Renal cortex interstitium (tissue), 11 donors: ENCODE measurements around the gene SLC25A1. TPM values are rescaled to one million over a fixed set of nuclear protein-coding genes. Genes with fewer than 3 reads are reported as not detected.

Experiments used
- DNase-seq, 11 donors: peaks; one replicate each; pipeline ENCODE4 v3.0.0-alpha.2; 2013; ENCODE audit warnings: low read depth in 9 of 11, low spot score in 4 of 11; ENCODE audit errors: extremely low read depth in 1 of 11
- polyA plus RNA-seq, 3 donors: library from polyadenylated mRNA; unstranded; fragments of 120-200 nt; gene quantifications; one replicate each; pipeline ENCODE4 v1.2.1, GENCODE V29; 2013; ENCODE audit not compliant: insufficient read length in 3 of 3

SLC25A1 gene
- polyA plus RNA-seq, 3 donors: 61.9 to 97.7 (median 91.3) TPM

DNA sequence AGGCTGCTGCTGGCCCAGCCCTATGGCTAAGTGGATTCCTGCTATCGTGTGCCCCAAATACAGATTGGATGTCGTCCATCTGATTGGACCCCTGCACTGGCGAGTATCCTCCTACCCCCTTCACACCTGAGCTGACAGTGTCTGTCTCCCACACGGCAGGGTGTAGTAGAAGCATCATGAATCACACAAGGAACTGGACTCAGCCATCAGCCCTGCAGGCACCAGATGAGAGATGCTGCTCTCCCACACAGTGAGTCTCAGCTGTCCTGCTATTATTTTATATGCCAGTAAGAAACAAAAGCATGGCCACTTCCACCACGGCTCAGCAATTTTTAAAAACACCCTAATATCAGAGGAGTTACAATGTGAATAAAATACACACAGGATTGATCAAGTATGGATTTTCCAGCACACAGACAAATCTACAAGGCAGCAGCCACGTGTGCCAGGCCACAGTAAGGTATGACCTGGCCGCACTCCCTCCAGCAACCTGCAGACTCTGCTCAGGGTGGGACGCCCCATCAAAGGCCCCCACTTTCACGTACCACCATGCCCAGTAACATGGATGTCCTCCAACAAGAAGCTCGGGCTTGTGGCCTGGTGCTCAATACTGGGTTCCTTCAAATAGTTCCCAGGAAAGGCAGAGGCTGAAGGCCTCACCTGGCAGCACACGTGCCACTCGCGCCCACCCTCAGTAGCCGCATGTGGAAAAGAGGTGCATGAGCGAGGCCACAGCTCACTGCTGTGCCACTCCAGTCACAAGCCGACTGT, 16.4 kb upstream of the SLC25A1 start:
- DNase-seq: no peak

DNA sequence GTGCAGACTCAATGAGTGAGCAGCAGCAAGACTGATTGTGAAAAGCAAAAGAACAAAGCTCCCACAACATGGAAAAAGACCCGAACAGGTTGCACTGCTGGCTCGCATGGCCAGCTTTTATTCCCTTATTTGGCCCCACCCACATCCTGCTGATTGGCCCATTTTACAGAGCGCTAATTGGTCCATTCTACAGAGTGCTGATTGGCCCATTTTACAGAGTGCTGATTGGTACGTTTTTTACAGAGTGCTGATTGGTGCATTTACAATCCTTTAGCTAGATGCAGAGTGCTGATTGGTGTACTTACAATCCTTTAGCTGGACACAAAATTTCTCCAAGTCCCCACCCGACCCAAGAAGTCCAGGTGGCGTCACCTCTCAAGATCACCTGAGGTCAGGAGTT, 15.3 kb upstream of the SLC25A1 start:
- DNase-seq: no peak

DNA sequence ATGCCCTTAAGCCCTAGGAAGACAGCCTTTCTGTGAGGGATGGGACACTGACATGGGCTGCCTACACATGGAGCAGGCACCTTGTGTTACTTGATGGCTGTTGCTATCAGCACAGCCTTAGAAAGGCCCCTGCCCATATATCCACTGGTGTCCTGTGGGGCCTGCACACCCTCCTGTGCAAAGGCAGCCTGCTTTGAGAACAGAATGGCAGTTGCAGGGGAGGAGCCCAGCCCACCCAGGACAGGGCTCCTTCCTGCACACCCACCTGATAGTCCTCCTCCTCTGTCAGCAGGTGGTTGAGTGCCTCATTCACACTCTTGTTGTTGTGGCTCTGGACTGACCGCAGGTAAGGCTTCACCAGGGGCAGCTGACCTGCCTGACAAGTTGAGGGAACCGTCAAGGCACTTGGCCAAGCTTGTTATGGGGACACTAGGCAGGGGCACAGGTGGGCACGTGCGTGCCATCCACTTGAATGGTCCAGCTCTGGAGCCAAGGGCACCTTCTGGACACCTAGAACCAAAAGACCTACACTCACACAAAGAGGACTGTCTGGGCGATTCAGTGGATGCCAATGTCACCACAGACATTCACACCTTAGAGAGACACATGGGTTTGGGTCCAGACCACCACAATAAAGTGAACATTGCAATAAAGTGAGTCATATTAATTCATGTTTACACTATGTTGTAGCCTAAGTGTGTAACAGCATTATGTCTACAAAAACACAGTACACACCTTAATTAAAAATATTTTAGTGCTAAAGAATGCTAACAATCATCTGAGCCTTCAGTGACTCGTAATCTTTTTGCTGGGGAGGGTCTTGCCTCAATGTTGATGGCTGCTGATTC, 9.4 kb upstream of the SLC25A1 start:
- no peak for DNase-seq

DNA sequence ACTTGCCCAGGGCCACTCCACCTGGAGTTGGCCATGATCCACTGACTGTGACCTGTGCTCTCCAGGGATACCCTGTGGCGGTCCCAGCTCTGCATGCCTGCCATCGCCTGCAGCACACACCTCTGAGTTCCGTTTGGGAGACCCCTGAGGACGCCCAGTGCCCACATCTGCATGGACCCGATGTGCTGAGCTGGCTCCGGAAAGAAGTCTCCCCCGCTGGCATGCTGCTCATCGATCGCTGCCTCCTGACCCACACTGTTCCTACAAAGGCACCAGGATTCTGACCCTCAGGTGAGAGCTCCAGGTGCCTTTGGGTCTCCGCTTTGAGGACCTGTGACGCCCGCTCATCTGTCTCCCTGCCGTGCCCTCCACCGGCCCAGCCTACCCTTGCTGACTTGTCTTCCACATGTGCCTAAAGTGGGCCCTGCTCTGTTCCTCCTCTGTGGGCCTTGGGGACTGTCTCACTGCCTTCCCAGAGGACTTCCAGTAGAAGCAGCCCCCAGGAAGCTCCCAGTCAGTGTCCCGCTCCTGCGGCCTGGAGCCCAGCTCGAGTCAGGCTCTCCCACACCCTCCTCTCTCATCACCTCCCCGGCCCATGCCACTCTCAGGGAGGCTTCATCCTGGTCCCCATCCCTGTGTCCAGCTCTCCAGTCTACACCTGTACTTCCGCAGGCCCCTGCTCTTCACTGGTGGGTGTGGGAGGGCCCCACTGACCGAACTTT, 5.9 kb upstream of the SLC25A1 start:
- no peak for DNase-seq

DNA sequence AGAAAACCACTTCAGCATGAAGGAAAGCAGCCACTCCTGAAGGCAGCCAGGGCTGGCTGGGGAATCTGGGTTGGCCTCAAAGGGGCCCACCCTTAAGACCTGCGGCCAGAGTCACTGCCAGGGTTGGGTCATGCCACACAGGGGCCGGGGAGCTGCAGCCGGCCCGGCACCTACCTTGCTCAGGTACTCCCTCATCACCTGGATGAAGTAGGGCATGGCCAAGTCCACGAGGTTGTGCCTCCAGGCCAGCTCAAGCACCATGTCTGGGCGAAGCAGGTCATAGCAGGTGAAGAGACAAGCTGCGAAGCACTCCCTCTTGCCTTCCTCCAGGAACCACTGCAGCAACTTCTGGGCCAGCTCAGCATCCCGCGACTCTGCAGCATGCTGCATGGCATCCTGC, 4.7 kb upstream of the SLC25A1 start:
- no peak for DNase-seq

DNA sequence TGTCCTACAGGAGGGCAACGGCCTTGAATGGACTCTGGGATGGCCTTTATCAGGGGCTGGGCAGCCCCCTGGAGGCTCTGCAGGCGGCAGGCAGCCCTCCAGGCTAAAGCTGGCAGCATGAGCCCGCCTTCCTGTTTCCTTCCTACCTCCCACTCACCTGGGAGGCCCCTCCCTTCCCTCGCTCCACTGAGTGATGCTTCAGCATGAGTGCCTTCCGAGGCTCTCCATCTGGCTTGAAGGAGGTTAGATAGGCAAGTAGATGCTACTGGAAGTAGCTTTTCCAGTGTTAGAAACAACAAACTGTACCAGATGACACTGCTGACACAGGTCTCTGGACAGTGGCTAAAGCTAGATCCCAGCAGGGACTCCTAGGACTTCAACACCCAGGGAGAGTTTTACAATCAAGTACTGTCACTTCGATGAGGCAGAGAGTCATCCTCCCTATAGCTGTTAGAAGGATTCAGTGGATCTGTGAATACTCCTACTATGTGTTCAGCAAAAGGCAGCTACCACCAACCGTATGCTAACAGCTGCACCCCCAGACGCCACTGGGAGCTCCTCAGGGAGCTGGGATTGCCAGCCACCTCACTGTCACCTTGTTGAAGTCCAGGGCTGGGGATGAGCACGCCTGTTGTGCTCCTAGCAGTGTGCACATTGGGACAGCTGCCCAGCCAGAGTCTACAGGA, 4.1 kb upstream of the SLC25A1 start:
- DNase-seq: no peak

DNA sequence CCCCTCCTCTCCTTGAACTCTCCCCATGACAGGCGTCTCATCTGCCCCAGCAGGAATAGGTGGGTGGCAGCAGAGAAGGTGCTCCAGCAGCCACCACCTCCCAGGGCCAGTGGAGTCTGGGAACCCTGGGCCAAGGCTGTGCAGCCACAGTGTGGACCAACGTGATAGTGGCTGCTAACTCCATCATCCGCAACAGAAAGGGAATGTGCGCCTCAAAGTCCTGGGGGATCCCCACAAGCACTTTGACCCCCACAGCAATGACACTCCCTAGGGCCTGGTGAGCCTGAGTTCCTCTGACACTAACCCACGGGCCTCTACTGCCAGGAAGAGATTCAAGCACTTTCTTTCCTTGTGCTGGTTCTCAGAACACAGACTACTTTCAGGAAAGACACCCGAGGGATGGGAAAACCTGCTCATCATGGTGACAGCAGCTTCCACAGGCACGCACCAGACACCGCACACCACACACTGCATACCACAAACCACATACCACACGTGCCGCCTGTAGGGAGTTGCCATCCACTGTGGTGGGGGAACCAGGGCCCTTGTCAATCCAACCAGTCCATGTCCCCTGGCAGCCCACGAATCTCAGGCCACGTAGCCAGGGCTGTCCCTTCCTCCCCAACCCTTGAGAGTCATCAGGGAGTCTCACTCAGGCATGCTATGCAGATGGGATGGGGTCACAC, 3.4 kb upstream of the SLC25A1 start:
- no peak for DNase-seq

DNA sequence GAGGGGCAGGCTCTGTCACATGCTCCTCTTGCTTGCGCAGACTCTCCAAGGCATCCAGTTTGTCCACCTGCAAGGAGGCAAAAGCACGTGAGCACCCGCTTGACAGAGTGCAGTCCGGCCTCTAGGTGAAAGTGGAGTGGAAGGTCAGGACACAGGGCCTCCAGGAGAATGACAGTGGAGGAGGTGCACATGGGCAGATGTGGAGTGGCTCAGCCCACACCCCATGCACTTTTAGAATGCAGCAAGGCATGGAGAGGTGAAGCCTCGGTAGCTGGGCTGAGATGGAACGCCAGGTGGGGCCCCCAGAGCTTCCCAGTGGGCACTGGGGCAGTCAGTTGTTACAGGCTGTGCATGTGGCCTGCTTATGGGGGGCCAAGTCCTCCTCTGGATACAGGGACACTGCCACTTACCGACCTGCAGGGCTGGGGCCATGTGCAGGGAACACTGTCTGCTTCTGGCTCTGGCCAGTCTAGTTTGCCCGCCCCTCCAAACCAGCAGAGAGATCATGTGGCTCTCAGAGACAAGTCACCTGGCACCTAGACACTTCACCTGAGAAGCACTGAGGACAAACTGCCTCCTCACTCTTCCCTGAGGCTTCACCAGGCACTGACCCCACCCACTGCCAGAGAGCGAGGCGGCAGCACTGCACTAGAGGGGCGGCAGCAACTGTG, 2.3 kb upstream of the SLC25A1 start:
- no peak for DNase-seq

DNA sequence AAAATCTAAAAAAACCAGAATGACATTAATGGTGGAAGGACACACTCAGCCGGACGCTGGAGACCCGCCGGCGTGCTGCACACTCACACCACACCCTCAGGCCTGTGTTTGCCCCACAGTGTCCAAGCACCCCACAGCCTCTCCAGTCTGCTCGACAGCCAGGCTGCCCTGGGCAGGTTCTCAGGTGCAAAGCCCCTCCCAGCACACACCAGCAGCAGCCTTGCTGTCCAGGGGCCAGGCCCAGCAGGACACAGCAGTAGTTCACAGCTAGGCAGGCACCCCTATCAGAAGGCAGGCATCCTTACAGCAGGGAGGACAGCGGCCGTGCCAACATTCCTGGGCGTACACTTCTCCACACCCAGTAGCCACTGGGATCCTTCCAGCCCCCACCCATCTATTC, 1.7 kb upstream of the SLC25A1 start:
- no peak for DNase-seq

DNA sequence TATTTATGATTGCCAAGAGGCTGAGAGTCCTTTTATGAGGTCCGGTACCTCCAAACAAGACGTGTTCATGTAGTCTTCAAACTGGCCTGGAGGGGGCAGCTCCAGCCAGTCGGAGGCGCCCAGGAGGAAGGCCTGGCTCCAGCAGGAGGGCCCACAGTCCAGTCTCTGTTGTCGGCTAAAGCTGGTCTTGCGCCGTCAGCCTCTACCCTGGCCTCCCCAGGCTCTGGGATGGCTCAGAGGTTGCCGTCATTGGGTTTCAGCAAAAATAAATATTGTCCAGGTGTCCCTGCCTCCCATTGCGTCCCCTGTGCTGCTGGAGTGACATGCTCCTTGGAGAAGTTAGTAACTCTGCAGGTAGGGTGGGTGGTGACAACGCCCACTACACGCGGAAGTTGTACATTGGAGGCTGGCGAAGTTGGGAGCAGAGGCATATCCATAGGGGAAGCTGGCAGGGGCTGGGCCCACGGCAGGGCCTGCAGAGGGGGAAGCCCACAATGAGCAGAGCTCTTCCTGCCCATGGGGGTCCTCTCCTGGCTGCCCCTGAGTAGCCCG, 1.0 kb upstream of the SLC25A1 start:
- peak; percentile 47 to 73 (median 61) for DNase-seq

DNA sequence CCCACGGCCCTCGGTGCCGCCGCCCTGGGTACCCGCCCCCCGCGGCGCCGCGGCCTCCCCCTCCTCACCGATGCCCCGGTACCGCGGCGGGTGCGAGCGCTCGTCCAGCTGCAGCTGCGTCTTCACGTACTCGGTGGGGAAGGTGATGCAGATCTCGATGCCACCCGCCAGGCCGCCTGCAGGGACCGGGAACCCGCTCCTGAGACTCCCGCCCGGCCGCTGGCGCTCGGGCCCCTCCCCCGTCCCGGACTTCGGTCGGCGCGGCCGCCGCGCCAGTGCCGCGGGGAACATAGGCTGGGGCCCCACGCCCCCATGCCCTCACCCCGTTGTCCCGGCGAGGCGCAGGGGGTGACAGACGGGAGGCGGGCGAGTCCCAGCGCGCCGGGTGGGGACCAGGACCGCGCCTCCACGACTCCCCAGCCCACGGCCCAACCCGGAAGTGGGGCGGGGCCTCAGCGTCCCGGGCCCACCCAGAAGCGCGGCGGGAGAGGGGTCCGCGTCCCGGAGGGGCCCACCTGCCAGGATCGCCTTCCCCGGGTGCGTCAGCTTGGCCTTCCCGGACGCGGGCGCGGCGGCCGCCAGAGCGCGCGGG, 375 bp downstream of the SLC25A1 start:
- peak in 3 of 11 donors; percentile 20 to 45 (median 34) for DNase-seq

DNA sequence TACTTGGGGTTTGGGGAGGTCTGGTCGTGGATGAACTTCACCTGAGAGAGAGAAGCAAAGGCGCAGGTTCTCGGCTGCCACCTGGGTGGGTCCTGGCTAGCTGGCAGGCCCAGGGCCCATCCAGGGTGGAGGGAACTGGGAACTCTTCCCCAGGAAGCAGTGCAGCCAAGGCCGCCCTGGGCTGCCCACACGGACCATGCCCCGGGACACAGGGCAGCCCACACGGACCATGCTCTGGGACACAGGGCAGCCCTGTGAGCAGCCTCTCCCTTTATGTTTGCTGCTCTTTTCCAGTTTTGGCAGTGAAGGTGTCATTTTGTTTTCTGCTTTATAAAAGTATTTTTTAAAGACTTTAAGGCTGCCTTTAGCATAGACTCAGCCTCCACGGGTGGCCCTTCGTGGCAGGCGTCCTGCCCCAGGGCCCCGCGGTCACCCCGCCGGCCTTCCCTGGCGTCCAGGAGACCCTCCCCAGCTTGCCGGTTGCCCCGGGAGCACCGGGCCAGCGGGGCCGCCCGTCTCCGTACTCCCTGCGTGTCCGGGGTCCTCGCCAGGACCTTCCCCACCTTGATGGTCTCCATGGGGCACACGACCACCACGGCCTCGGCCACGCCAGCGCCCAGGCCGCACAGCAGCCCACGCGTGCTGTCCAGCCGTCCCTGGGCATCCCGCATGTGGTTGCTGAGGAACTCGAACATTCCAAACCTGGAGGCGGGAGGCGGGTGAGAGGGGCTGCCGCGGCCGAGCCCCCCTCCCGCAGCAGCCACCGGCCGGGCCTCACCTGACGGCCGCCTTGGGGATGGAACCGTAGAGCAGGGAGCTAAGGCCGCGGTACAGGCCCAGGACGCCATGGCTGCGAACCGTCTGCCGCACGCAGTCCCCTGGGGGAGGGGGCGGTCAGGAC, 1.1 kb downstream of the SLC25A1 start:
- DNase-seq: no peak

DNA sequence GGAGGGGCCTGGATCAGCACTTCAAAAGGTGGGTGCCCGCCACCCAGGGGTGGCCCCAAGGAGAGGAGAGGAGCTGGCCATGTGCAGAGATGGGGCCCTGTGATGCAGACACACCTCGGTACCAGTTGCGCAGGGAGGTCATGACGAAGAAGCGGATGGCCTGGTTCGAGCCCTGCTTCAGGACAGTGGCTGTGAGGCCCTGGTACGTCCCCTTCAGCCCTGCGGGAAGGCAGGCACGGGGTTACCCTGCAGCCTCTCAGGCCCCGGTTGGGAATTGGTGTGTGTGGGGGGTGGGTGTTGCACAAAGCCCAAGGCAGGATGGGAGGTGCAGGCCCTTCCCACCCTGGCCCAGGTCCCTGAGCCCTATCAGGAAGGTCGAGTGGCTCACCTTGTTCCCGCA, 1.8 kb downstream of the SLC25A1 start:
- DNase-seq: no peak

DNA sequence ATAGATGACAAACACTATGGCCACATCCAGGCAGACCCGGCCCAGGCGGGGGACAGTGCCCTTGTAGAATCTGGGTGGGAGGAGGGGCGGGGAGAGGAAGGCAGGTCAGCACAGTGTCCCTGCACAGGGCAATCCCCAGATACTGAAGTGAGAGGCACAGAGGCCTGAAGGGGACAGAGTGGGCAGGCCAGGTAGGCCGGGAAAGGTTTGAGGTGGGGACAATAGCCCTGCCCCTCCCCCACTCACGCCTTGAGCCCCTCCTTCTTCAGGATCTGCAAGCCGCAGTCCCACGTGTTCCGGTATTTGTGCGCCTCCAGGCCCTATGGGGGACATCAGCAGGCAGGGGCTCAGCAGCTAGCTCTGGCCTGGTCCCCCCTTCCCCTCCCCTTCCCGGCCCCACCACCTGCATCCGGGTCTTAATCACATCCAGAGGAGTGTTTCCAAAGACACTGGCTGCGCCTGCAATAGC, 2.3 kb downstream of the SLC25A1 start:
- DNase-seq: no peak

DNA sequence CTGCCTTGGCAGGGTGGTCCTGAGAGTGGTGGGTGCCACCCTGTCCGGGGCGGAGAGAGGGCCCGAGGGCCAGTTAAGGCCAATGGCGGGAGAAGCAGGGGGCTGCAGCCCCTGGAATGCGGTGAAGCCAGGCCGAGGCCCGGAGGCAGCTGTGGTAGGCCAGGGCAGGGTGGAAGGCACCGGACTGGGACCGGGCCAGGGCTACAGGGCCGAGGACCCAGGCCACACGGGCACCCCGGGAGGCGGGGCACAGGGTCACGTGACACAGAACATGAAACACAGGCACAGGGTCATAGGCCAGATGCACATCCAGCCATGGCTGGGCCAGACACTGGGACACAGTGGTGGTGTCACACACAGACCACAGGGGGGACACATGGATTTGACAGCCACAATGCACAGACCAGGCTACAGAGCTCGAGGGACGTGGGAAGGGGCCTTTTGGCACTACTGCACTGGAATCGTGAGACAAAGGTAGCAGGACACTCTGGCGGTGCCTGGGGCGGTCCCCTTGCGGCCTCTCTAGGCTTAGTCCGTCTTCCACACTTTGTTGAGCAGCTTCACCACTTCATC, 2.8 kb downstream of the SLC25A1 start:
- no peak for DNase-seq

DNA sequence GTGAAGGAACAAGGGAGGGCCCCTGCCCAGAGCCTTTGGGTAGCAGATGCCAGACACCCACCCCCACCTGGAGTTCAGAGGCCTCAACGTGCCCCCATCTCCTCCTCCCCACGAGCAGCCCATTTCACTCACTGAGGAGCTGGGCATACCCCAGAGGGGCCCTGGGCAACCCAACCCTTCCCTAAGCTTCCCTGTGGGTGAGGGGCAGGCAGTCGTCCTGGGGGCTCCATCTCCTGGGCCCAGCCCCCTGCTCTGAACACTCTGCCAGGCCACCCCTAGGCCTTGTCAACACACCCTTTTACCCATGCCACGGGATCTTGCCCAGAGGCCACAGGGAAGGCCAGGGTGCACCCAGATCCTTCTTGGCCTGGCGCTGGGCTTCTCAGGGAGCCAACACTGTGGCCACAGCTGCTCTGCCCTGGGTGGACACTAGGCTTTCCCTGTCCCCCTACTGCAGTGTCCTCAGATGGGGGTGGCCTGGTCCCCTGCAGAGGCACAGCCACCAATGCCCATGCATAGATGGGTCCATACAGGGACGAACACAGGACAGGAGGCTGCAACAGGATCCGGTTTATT, 3.4 kb downstream of the SLC25A1 start:
- DNase-seq: no peak
